CD4-positive, alpha-beta T cell treated with Interferon alpha-2 for 1 hour (primary cell): ENCODE data around the gene BMPER.

Experiments
- DNase-seq, 2 donors: peaks; one replicate each; pipeline ENCODE4 v3.0.0-alpha.2; 2020 to 2022

The BMPER gene

DNA sequence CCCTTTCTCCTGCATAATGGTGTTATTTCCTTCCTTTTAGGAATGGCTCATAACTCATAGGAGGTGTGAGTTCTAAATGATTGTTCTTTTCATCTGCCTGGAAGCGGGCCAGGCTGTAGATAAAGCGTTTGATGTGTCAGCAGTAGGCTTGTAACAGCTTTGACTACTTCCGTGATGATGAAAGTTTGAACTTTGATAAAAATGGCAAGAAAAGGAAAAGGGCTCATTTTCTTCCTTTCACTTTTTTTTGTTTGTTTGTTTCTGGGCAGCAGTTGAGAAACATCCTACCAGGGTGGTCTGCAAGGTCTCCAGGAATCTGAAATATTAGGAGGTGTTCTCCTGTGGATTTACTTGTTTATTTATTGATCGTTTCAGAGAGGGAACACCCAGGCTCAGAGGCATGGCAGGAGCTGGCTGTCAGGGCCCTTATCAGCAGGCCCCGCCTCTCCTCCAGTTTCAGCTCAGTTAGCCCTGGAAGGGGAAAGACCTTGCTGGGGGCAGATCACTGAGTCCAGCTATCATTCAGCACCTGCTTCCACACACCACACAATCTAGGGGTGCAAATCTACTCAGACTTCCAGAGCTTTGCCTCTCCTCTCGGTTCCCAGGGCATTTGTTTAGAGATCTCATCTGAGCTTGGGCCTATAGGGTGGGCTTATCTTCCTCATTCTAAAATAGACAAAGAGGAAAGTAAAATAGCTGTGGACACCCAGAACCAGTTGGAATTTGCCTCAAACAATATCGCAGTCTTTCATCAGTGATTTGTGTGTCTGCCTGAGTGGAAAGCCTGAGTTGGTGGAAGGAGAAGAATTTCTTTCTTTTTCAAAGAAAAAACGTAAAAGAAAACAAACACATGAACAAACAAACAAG lies 130.9 kb downstream of the BMPER start:
- no peak for DNase-seq

DNA sequence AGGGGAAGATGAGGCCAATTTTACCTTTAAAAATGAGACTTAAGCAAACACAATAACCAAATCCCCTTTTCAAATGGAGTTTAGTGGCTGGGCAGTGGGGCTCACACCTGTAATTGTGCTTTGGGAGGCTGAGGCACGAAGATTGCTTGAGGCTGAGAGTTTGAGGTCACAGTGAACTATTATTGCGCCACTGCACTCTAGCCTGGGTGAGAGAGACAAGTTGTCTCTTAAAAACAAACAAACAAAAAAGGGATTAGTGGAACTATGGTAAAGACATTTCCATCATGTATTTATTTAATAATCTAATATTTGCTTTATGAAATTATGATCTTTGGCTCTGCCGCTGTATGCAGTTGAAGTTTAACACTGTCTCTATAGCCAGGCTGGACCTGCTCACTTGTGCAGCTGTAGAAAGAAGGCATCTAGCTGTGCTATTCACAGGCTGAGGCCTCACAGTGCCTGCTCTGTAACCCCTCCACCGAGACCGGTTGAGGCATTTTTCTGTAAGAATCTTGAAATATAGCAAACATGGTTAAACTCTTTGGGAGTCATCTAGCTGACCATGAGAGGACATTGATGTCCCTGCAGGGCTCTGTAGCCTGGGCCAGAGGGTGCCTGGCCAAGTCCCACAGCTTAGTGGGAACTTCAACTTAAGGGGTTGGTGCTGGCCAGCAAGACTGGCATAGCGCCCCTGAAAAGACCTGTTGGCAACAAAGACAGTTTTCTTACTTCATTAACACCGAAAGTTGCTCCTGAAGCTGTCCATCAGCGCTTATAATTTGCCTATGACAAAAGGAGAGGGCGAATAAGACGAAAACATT lies 131.8 kb downstream of the BMPER start:
- DNase-seq = no peak

DNA sequence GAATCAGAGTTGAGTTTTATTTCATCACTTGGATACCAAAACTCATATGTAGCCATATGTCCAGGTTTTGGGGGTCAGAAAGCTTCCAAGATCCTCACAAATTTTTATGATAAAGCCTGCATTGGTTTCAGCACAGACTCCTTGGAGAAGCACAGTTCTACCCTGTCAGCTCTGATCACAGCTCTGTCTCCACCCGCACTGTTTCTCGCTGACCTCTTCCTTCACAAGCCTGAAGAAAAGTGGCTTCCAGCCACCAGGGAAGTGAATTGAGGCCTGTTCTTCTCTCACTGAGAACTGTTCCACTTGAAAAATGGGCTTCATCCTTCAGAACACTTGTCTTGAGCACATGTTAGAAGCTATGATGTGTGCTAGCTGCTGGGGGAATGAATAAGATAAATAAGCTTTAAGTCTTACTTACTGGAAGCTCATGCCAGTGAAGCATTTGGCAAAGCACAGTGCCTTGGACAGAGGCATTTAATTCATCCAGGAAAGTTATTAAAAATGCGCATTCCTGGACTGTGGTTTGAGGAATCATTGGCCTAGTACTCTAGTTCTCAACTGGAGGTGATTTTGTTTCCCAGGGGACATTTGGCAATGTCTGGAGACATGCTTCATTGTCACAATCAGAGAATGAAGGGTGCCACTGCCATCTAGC lies 133.6 kb downstream of the BMPER start:
- no peak for DNase-seq

DNA sequence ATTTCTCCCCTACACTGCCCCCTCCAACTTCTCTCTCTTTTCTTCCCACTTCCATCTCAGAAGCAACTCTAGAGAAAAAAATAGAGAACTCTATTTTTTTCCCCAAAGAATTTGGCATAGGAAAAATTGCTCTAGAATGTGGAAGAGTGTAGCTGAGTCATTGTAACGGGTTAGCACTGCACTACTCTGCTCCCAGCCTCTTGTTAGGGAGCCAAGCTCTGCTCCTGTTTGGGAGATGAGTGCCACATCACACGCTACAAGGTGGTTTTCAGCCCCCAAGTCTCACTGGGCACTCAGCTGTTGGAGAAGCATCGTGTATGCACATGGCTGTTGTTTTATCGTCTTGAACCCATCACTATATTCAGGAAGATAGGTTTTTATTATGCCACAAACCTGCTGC lies 136.4 kb downstream of the BMPER start:
- DNase-seq = no peak

DNA sequence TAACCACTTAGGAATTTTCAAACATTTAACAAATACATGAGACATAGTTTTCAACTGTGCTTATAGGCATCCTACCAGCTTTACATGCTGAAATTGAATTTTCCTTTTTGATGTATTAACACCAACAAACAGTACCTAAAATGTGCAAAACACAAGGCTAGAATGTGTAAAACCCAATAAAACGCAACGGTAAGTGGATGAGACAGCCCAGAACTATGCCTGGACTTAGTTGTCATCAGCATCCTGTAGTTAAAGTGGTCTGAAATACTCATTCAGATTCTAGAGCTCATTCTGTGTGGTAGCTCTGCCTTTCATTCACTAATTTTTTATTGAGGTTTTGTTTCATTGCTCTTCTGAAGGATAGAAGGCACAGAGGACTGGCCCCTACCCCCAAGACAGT lies 137.1 kb downstream of the BMPER start:
- no peak for DNase-seq

DNA sequence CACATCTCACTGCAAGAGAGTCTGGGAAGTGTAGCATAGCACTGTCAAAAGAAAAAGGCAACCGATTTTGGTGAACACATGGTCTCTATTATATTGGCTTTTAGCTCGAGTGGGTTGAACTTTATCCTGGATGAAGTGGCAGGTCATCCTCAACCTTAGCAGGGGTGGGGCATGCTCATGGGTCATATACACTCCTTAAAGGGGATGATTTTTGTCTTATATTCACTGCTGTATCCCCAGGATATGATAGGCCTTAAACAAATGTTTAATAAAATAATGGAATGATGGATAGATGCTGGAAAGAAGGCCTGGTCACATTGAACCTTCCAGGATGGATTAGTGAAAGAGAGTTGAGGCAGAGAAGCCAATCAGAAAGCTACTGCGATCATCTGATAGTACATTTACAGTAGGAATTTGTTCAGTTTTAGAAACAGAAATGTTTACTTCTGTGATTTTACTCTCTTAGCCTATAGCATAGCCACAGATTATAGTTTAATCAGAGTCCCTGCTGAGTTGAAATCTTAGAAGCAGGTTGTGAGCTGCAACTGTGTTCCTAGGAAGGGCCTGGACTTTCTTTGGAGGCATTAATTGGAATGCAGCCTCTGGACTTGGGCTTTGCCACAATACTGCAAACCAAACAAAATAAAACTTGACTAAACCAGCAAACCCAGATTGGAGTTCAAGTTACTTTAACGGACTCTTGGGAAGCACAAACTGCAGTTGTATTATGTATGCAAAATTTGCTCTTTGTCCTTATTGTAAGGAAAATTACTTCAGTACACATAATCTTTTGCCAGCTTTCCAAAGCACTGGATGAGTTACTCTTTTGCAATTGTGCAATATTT lies 138.3 kb downstream of the BMPER start:
- DNase-seq = no peak

DNA sequence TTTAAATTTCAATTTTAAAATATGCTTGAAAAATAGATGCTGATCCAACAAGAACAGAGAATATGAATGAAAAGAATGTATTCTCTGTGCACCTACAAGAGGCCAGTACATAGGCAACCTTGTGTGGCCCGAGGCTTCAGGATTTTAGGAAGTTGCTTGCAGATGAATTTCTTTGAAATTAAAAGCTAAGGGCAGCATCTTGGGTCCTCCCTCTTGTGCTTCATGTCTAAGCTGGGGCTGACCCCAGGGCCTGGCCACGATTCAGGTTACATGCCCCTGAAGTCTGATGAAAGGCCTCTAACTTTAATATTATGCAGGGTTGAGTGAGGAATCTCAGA lies 138.9 kb downstream of the BMPER start:
- DNase-seq = no peak

DNA sequence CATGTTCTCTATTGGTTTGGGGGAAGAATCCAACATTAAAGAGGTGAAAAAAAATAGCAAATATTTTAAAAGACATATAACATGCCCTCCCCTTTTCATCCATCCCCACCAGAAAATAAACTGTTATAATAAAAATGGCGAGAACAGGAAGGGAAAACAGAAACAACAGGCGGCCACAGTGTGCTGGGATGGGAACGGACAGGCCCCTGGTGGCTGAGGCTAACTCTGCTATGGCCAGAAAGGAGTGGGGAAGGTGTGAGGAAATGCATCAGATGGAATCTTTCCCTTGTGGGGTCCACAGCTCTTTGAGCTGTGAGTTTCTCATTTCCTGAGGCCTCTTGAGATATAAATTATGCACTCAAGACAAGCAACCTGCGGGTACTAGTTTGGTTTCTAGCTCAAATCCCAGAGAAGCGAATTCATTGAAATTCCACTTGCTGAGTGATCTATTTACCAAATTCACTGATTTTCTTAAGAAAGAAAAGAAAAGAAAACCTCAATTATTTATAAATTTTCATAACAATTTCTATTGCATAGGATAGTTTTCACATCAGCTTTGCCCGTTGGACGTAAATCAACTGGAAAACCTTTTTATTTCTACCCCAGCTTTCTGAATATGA lies 139.5 kb downstream of the BMPER start:
- no peak for DNase-seq

DNA sequence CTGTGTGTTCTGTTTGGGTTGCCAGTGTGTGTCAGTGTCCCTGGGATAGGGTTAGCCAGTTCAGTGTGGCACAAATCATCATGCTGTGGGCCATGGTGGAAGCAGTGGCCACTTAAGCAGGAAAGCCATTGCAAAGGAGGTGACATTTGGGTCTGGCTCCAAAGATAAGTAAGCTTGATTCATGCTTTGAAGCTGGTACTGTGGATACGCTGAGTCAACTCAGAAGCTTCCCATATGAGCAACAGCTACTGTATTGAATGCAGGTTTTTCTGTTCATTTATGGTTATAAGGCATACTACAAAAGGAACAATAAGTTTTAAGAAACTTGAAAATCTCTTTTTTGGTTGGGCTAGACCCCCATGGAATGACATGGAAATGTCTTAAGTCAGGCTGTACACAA lies 143.1 kb downstream of the BMPER start:
- DNase-seq = no peak

DNA sequence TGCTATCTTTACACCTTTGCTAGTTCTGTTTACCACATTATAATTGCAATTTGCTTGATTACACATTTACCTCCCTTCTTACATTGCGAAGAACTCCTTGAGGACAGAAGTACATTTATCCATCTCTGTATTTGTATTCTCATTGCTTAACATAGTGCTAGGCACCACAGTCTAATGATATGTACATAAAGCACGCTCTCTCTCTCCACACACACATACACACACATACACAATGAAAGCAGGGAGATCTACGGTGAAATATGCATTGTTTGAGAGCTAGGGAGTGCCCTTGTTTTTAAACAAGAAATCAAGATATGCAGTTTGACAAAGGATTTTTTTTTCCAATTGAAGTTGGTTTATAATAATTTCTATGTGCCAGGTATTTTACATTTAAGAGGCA lies 148.7 kb downstream of the BMPER start:
- DNase-seq = no peak

DNA sequence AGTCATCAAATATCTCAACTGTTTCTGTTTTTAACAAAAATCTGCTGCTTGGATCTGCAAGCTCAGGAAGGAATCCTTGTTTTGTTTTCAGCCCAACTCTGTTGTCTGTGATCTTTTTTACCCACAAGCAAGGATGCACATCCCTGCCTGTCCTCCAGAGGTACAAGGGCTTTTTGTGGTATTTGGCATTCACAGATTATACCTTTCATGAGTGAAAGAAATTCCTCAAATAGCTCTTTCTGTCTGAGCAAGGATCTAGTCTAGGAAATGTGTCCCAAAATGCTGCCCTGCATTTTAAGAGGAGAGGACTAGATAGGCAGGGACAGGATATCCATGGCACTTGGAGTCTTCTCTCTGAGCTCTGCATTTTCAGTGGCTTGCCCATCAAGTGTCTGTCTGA lies 151.8 kb downstream of the BMPER start:
- DNase-seq = no peak

DNA sequence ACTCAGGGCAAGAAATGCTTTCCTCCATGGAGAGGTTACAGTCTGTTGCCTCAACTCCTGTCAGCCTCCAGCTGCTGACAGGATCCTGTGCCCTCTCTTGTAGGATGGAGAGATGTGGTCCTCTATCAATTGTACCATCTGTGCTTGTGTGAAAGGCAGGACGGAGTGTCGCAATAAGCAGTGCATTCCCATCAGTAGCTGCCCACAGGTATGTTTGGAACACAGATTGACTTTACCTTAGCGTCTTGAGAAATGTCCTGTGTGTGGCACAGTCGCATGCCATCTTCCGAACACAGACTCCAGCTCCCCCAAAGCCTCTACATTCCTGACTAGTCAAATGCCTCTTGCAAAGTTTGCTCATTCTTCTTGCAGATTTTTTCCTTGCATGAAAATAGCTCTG lies 152.6 kb downstream of the BMPER start:
- DNase-seq = no peak

DNA sequence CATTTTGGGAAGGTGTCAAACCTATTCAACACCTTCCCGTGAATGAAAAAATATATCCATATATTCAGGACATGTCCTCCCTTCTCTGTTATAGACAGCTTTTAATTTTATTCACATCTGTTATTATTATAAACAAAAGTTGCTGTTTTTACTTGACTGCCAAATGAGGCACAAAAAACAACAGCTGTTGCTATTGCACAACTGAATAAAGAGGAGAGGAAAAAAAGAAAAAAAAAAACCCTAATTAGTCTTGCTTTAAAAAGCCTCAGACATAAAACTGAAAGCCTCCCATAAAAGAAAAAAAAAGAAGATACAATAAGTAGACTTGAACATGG lies 153.4 kb downstream of the BMPER start:
- no peak for DNase-seq

DNA sequence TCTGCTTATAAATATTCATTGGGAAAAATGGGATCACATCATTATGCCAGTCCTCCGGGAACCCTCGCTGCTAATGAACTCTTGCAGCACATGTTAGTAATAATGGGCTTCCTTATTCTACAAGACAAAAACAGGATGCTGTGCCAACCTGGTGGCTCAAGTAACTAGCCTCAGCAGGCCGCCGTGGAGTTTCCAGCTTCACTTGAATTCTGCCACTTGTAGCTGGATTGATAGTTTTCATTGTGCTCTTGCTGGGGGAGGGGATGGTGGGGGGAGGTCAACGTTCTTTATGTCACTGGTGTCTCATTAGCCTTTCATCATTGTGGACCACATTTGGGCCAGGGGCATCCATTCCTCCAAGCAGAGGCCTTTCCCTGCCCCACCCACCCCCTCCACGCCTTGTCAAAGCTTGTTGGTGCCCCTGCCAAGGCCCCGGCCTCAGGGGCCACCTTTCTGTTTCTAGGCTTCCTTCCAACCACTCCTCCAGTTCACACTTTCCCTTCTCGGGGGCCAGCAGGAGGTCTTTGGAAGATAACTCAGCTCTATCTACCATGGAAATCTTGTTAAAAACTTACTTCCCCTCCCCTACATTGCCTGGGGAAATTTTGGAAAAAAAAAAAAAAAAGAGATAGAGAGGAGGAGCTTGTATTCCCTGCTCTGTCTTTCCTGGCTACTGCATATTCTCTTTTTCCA lies 153.9 kb downstream of the BMPER start:
- no peak for DNase-seq

DNA sequence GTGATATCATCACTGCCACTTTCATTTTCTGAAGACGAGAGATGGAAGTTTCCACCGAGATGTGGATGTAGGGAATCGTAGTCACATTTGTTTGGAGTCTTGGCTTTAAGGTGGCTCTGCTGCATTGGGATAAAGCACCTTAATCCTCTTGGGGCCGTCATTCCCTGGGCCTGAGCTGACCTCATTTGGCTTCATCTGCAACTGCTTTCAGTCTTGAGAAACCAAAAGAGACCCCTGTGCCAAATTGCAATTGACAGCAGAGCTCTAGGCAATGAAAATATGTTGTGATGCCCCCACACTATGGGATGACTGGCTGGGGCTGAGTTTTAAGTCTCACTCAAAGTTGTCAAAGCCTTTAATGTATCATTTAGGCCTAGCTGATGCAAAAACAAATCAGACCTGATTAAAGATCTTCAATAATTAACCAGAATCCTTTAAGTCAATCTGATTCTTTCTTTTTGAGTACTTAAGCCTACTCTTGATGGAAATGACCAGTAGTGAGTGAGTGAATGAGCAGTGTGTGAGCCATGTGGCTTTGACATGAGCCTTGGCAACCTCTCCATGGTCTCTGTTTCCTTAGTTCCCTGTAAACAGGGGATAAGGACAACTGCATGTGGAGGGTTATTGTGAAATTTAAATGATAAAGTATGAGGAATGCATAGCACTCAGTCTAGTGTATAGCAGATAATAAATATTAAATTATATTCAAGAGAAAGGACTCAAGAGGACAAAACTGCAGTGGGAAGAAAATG lies 155.0 kb downstream of the BMPER start:
- DNase-seq = no peak

DNA sequence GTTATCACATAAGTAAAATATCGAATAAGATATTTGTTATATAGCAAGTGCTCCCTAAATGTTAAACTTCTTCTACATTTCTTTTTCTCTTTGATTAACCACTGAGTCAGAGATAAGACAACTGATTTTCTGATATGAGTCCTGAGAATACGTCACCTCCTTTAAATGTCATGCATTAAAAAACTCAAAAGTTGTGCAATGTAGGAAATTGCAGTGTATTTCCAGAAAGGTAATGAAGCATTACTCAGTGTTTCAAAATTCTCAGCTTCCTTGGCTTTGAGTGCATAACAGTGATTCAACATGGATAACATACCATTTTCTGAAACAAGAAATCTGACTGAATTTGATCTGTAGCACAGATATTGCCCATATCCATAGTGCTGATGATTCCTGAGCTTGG lies 155.8 kb downstream of the BMPER start:
- no peak for DNase-seq

DNA sequence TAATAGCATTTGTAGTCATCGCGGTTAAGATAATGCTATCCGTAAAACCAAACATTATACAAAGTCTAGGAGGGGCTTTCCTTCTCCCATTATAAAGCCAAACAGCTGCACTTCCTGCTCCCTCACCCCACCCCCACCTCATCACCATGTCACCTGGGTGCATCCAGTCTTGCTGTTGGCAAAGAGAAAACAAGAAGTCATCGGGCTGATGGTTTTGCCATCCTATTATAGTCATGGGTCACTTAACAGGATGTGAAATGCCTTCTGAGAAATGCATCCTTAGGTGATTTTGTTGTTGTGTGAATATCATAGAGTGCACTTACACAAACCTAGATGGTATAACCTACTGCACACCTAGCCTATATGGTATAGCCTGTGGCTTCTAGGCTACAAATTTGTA lies 157.0 kb downstream of the BMPER start:
- no peak for DNase-seq

DNA sequence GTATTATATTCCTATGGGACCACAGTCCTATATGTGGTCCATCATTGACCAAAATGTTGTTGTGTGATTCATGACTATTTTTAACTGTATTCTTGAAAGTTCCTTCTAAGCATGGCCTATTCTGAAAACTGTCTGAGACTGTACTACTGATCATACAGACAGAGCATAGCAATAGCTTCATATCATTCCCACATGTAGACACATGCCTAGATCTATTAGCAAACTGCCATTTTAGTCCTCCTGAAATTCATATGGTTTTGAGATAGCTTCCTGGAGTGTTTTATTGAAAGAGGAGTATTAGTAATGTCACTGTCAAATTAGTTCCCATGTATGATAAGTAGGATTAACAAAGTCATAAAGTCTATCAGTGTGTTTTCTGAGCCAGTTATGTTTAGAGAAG lies 157.5 kb downstream of the BMPER start:
- DNase-seq = no peak

DNA sequence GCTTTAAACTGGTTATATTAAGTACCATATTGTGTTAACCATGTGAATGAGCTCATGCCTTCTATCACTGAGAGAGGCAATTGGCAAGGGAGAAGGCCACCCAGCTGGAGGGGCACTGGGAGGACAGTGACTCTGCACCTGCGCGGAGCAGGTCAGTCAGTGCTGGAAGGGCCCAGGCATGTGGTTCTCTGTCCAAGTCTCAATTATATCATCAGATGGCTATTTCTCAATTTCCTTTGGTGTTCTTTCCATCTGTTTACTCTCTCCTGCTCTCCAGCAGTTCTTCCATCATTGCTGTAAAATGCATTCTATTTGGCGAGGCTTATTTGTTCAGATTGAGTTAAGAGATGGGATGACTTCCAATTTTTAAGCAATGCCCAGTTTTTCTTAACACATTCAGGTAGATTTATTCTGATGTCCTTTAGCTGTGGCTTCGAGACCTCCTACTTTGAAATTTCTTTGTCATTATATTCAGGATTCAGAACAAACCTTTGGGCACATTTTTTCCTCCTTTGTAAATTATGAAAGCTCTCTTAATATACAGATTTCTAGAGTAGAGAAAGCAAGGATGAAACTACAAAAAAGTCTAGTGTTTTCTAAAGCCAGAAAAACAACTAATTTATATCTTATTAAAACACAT lies 159.3 kb downstream of the BMPER start:
- no peak for DNase-seq

DNA sequence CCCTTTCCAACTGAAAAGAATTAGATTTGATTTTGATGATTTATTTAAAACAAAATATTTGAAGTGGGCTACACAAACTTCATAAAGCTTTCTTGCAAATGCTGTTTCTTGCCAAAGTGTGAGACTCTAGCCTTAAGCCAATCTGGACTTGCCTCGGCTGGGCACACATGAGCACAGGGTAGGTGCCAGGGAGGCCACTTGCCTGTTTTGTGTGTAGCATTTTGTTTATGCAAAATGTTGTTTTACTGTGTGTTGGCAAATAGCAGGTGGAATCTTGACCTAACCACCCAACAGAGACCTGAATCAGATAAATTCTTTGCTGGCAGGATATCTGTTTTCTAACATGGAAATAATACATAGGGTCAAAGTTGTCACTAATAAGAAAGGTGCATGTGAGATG lies 161.1 kb downstream of the BMPER start:
- no peak for DNase-seq
